HepG2 (cell line): ENCODE data around the gene TMCC2. TPM values are rescaled to one million over a fixed set of nuclear protein-coding genes. Genes with fewer than 3 reads are reported as not detected.

Experiments
- ARHGAP35 ChIP-seq: sonication (generic); formaldehyde crosslinking; IDR thresholded peaks from 2 replicates; pipeline ENCODE4 v1.9.0; 2022; ENCODE audit warnings: mild to moderate bottlenecking, inconsistent platforms, moderate library complexity, missing genetic modification reagents, borderline replicate concordance
- E2F2 ChIP-seq: sonication (generic); formaldehyde crosslinking; IDR thresholded peaks from 2 replicates; pipeline ENCODE4 v1.4.0; 2020; ENCODE audit warnings: missing genetic modification reagents, borderline replicate concordance
- ELF3 ChIP-seq: IDR thresholded peaks from 2 replicates; pipeline ENCODE4 v1.6.1; 2016; ENCODE audit warnings: missing genetic modification reagents, missing compliant biosample characterization
- GRHL1 ChIP-seq: sonication (generic); formaldehyde crosslinking; conservative IDR thresholded peaks from 2 replicates; pipeline ENCODE4 v1.8.0; 2022; ENCODE audit warnings: missing genetic modification reagents
- MIER2 ChIP-seq: IDR thresholded peaks from 2 replicates; pipeline ENCODE4 v1.6.1; 2016; ENCODE audit warnings: missing biosample characterization, missing genetic modification reagents
- NRL ChIP-seq: sonication (generic); formaldehyde crosslinking; IDR thresholded peaks from 2 replicates; pipeline ENCODE4 v1.5.0; 2020; ENCODE audit warnings: missing genetic modification reagents, mild to moderate bottlenecking, moderate library complexity, borderline replicate concordance
- RBM39 ChIP-seq: fragments of 200-400 bp; formaldehyde crosslinking; IDR thresholded peaks from one replicate; pipeline ENCODE4 v1.6.1; 2018; ENCODE audit warnings: antibody characterized with exemption, mild to moderate bottlenecking, low read depth, low read length; ENCODE audit not compliant: poor library complexity, severe bottlenecking
- SOX13 ChIP-seq, 3 experiments: fragments of 450-650 bp in 1 of 3; sonication (generic) in 1 of 3; formaldehyde crosslinking in 1 of 3; IDR thresholded peaks in 2 of 3; conservative IDR thresholded peaks in 1 of 3; 2 replicates each; pipeline versions ENCODE4 v1.5.0 to v1.6.1; 2016 to 2020; ENCODE audit warnings: antibody characterized with exemption in 1 of 3, mild to moderate bottlenecking in 1 of 3, missing compliant biosample characterization in 1 of 3, missing genetic modification reagents in 1 of 3, moderate library complexity in 1 of 3
- SRF ChIP-seq: IDR thresholded peaks from 2 replicates; pipeline ENCODE4 v1.6.1; 2011; ENCODE audit warnings: mild to moderate bottlenecking, low read depth, low read length, moderate library complexity
- STAG1 ChIP-seq: sonication (generic); formaldehyde crosslinking; IDR thresholded peaks from 2 replicates; pipeline ENCODE4 v1.4.0; 2020; ENCODE audit warnings: missing genetic modification reagents
- TARDBP ChIP-seq: sonication (generic); formaldehyde crosslinking; IDR thresholded peaks from 2 replicates; pipeline ENCODE4 v1.8.0; 2022; ENCODE audit warnings: mild to moderate bottlenecking, missing genetic modification reagents
- TCF7 ChIP-seq: sonication (generic); IDR thresholded peaks from 2 replicates; pipeline ENCODE4 v1.6.1; 2016; ENCODE audit warnings: antibody characterized with exemption, low read depth
- ZBTB33 ChIP-seq: sonication (generic); formaldehyde crosslinking; IDR thresholded peaks from 2 replicates; pipeline ENCODE4 v1.4.0; 2020; ENCODE audit warnings: missing genetic modification reagents
- ZNF224 ChIP-seq: sonication (generic); formaldehyde crosslinking; IDR thresholded peaks from 2 replicates; pipeline ENCODE4 v1.5.0; 2020; ENCODE audit warnings: mild to moderate bottlenecking, missing genetic modification reagents
- ZNF329 ChIP-seq: sonication (generic); formaldehyde crosslinking; IDR thresholded peaks from 2 replicates; pipeline ENCODE4 v1.9.0; 2021; ENCODE audit warnings: low read depth, mild to moderate bottlenecking, missing genetic modification reagents
- ZNF354B ChIP-seq: sonication (generic); formaldehyde crosslinking; IDR thresholded peaks from 2 replicates; pipeline ENCODE4 v1.8.0; 2022; ENCODE audit warnings: mild to moderate bottlenecking, missing genetic modification reagents
- ZNF430 ChIP-seq: sonication (generic); formaldehyde crosslinking; IDR thresholded peaks from 2 replicates; pipeline ENCODE4 v1.9.0; 2021; ENCODE audit warnings: mild to moderate bottlenecking, missing genetic modification reagents
- ZNF703 ChIP-seq: sonication (generic); formaldehyde crosslinking; IDR thresholded peaks from 2 replicates; pipeline ENCODE4 v1.5.1; 2020; ENCODE audit warnings: missing genetic modification reagents, mild to moderate bottlenecking, moderate library complexity, borderline replicate concordance
- ZNF710 ChIP-seq: sonication (generic); formaldehyde crosslinking; IDR thresholded peaks from 2 replicates; pipeline ENCODE4 v1.5.0; 2020; ENCODE audit warnings: mild to moderate bottlenecking, missing genetic modification reagents, borderline replicate concordance
- ZSCAN12 ChIP-seq: sonication (generic); formaldehyde crosslinking; IDR thresholded peaks from 2 replicates; pipeline ENCODE4 v1.9.0; 2021; ENCODE audit warnings: mild to moderate bottlenecking, missing genetic modification reagents
- polyA plus RNA-seq, 8 experiments: library from polyadenylated mRNA; depleted of rRNA in 3 of 8; stranded (reverse) in 7 of 8; unstranded in 1 of 8; fragments of >200 nt; fragmentation: Illumina TruSeq in 4 of 8; extraction: Trizol in 4 of 8; gene quantifications; 2 replicates each; pipeline versions ENCODE4 v1.2.1 to v1.2.3, GENCODE V29; 2011 to 2016; ENCODE audit warnings: low read depth in 4 of 8, missing spikeins in 1 of 8, mixed read lengths in 1 of 8; ENCODE audit not compliant: insufficient read depth in 1 of 8
- total RNA-seq, 5 experiments: library from RNA; depleted of rRNA; stranded (reverse); fragments of >200 nt; fragmentation: Illumina TruSeq; extraction: Trizol; gene quantifications; 2 replicates each; pipeline ENCODE4 v1.2.3, GENCODE V29; 2016; ENCODE audit warnings: low read depth in 1 of 5

Gene TMCC2
- total and polyA plus RNA-seq, 2 of the 13 experiments (the other 11 are each of a cell fraction or from before 2014, with no cell fraction given) = 0.12 to 0.24 TPM

- TF ChIP-seq GRHL1 (CRISPR knock-in tag) (no peak), ZNF703 (CRISPR knock-in tag) (0 out of 2 replicates have a peak, but pooled peaks have one; percentile 82), SRF (peak; percentile 59), ZNF329 (CRISPR knock-in tag) (0 out of 2 replicates have a peak, but pooled peaks have one; percentile 34), ZNF710 (CRISPR knock-in tag) (peak; percentile 77; the same call in 1 of the 2 replicates), ARHGAP35 (CRISPR knock-in tag) (no peak), E2F2 (no peak), SOX13 (IDR thresholded peaks at IDR 0.05) (no peak), SOX13 (CRISPR knock-in tag; conservative IDR thresholded peaks at IDR 0.05 in 1 of 2, IDR thresholded peaks at IDR 0.05 in 1 of 2) (peak in 1 of 2 experiments; percentile 36; a peak in 1 of 4 replicates), TARDBP (CRISPR knock-in tag) (peak; percentile 92), NRL (CRISPR knock-in tag) (peak; percentile 76), TCF7 (no peak), ZBTB33 (CRISPR knock-in tag) (peak; percentile 51; the same call in 1 of the 2 replicates), ELF3 (CRISPR knock-in tag) (peak; percentile 60), ZNF224 (CRISPR knock-in tag) (0 out of 2 replicates have a peak, but pooled peaks have one; percentile 51), MIER2 (CRISPR knock-in tag) (0 out of 2 replicates have a peak, but pooled peaks have one; percentile 59), ZSCAN12 (no peak), STAG1 (CRISPR knock-in tag) (peak; percentile 13; the same call in 1 of the 2 replicates), ZNF430 (peak; percentile 76), ZNF354B (0 out of 2 replicates have a peak, but pooled peaks have one; percentile 22), RBM39 (peak; percentile 71)
Measured at GRCh38 chr1:205211169-205211838, 16.4 kb upstream of the TMCC2 start, which contains the start of gene DSTYK (continued).
